Activated naive CD4-positive, alpha-beta T cell (primary cell): ENCODE measurements around the gene RNU7-1.
"Not testable (repeated sequence)": the region's sequence is repeated elsewhere in the genome, so short reads cannot be mapped to it uniquely, and the experiment has no call there.

Experiments
- DNase-seq, 4 experiments: peaks; one replicate each; lab custom pipeline; 2025; lab: John Stamatoyannopoulos, UW

Gene RNU7-1

DNA sequence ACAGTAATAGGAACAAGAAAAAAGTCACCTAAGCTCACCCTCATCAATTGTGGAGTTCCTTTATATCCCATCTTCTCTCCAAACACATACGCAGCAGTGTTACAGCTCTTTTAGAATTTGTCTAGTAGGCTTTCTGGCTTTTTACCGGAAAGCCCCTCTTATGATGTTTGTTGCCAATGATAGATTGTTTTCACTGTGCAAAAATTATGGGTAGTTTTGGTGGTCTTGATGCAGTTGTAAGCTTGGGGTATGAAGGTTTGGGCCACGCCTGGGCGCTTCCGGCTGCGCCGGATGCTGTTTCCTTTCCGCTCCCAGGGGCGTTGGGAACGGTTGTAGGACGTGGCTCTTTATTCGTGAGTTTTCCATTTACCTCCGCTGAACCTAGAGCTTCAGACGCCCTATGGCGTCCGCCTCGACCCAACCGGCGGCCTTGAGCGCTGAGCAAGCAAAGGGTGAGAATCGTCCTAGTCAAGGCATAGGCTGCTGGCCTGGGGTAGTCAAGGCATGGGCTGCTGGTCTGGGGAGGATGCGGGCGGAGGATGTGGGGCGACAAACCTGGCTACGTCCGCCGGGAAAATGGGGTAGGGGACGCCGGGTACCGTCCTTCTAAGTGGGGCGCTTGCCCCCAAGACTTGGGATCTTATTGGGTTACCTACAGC, at the start of gene RNU7-1, which contains the start of gene C12orf57:
TSS of gene RNU7-1 (plus strand) at position 95 of the 659 bp plus-strand sequence.
TSS of gene C12orf57 (plus strand) at position 301 of the 659 bp plus-strand sequence. CDS start at position 401, 100 bp downstream.
- DNase-seq: peak; percentile 48 to 83 (median 70)

DNA sequence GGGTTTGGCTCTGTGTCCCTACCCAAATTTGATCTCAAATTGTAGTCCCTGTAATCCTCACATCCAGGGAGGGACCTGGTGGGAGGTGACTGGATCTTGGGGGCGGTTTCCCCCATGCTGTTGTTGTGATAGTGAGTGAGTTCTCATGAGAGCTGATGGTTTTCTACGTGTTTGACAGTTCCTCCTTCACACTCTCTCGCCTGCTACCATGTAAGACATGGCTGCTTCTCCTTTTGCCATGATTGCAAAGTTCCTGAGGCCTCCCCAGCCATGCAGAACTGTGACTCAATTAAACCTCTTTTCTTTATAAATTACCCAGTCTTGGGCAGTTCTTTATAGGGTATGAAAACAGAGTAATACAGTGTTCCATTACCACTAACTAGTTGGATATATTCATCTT, 49.3 kb upstream of the RNU7-1 start:
- DNase-seq: no peak

DNA sequence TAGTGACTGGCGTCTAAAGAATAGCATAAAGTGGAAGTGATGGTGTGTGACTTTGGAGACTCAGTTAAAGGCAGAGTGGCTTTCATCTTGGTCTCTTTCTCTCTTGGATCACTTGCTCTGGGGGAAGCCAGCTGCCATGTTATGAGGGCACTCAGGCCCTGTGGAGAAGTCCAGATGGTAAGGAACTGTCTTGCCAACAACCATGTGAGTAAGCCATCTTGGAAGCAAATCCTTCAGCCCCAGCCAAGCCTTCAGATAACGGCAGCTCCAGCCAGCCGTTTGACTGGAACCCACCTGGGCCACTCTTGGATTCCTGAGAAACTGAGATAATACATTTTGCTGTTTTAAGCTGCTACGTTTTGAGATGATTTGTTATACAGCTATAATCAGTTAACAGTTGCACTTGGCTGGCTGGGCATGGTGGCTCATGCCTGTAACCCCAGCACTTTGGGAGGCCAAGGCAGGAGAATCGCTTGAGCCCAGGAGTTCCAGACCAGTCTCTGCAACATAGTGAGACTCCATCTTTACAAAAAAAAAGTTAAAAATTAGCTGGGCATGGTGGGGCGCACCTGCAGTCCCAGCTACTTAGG, 46.7 kb upstream of the RNU7-1 start:
- DNase-seq: no peak

DNA sequence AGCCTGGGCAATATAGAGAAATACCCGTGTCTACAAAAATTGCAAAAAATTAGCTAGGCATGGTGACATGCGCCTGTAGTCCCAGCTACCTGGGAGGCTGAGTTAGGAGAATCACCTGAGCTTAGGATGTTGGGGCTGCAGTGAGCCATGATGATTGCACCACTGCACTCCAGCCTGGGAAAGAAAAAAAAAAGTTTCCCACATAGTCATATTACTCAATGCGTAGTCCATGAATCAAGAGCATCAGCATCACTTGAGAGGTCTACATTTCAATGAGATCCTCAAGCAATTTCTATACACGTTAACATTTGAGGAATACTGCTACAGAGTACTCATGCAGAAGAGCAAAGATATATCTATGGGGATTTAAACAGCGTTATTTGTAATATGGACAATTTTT, 44.2 kb upstream of the RNU7-1 start:
- DNase-seq: no peak

DNA sequence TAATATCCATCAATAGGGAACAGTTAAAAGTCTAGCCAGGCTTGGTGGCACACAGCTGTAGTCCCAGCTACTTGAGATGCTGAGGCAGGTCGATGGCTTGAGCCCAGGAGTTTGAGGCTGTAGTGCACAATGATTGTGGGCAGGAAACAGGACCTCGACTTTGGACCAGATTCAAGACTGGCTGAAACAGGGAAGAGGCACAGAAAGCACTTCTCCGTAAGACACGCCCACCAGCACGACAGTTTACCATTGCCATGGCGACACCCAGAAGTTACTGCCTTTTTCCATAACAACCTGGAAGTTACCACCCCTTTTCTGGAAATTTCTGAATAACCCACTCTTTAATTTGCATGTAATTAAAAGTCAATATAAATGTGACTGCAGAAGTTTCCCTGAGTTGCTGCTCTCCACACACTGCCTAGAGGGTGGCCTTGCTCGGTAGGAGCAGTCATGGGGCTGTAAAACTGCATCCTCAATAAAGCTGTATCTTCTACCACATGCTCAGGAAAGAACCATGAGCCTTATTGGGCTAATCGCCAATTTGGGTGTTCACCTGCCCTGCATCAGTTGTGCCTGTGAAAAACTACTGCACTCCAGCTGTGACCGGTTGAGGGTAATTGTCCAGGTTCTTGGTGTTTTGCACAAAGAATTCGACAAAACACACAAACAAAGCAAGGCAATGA, 43.6 kb upstream of the RNU7-1 start:
- no peak for DNase-seq

DNA sequence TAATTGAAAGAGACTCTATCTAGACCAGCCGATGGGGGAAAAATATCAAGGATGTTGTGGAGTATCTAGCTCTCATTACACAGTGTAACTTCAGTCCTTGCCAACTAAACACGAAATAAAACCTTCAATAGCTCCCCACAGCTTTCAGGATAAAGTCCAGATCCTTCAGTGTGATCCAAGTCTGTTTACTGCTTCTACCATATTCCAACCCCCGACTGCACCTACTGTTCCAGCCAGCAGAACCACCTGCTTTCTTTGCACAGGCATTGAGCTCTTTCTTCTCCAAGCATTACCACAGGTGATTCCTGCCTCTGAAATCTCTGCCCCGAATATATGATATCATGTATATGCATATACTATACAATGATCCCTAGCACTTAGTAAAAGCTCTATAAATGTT, 41.2 kb upstream of the RNU7-1 start:
- no peak for DNase-seq

DNA sequence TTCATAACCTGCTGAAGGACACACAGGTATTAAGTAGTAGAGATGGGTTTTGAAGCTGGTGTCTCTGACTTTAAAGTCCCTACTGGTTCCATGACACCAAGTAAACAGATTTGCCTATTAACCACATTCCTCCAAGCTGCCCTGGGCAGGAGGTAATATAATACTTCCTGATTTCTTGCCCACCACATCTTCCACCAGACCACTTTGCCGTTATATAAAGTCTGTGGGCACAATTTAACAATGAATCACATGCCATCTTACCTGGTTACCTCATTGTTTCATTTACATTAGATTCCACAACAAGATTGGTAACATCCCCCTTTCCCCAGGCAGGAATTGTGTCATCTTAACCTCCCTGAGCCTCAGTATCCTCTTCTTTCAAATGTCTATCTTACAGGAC, 39.9 kb upstream of the RNU7-1 start:
- no peak for DNase-seq

DNA sequence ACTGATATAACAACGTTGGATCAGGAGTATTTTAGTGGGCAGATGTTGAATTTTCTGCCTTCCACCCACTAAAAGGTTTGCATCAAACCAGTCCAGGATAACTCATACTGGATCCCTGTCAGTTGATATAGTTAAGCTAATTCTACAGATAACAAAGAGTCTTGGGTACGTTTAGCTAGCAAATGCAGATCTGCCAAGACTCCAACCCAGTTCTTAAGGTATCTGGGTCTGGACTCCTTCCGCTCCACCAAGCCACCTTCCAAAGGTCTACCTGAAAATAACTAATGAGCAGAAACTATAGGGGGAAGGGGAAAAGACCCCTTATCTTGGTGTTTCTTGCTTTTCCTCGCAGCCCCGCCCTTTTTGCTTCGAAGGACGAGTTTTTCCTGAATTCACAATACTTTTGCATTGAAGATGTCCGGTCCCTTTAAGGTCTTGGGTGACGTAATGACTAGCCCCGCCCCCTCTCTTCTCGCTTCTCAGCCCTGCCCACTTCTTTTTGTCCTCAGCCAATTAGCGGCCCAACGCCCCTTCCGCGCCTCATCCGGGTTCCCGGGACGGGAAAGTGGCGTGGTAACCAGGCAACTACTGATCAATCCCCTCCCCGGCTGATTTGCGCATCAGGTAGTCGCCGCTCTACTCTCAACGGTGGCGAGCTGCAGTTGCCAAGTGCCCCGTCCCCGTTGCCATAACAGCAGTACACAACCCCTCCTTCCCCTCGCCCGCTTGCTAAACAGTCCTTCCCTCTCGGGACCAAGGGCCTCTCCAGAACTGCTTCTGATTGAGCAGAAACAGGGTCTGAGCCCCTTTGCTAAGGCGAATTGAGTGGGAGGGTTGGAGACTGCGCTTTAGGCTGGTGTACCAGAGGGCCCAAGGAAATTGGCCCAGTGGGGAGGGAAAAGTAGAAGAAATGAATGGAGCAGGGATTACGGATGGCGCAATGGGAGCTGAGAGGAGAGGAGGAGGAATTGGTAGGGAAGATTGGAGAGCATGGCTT, 39.0 kb upstream of the RNU7-1 start, which contains the start of gene LRRC23:
TSS of gene LRRC23 (plus strand) at position 543 of the 997 bp plus-strand sequence. CDS start 812 bp downstream, outside the sequence.
- DNase-seq: peak; percentile 84 to 93 (median 91)

DNA sequence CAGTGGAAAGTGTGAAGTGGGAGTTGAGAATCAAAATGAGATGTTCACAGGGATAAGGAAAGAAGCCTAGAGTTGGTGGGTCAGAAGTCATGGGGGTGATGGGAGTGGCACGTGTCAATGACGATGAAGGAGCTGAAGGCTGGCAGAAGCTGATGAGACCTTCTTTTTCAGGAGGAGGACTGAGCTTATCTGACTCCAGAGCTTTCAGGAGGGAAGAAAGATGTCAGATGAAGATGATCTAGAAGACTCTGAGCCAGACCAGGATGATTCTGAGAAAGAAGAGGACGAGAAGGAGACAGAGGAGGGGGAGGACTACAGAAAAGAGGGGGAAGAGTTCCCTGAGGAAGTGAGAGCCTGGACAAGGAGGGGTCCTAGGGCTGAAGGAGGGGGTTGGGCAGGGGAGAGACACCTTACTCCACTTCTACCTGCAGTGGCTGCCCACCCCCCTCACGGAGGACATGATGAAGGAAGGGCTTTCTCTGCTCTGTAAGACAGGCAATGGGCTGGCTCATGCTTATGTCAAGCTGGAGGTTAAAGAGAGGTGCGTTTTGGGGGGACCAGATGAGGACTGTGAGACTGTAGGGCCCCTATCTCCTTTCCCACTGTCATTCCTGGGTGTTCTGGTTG, 38.1 kb upstream of the RNU7-1 start:
- no peak for DNase-seq

DNA sequence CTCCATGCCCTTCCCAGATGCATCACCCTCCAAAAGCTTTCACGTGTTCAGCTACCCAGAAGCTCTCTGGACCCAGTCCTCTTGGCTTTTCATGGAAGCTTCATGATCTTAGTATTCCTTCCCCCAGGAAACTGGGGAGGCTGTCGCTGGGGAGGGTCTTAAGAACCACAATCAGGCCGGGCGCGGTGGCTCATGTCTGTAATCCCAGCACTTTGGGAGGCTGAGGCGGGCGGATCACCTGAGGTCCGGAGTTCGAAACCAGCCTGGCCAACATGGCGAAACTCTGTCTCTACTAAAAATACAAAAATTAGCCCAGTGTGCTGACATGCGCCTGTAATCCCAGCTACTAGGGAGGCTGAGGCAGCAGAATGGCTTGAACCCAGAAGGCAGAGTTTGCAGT, 35.5 kb upstream of the RNU7-1 start:
- not testable (repeated sequence) for DNase-seq

DNA sequence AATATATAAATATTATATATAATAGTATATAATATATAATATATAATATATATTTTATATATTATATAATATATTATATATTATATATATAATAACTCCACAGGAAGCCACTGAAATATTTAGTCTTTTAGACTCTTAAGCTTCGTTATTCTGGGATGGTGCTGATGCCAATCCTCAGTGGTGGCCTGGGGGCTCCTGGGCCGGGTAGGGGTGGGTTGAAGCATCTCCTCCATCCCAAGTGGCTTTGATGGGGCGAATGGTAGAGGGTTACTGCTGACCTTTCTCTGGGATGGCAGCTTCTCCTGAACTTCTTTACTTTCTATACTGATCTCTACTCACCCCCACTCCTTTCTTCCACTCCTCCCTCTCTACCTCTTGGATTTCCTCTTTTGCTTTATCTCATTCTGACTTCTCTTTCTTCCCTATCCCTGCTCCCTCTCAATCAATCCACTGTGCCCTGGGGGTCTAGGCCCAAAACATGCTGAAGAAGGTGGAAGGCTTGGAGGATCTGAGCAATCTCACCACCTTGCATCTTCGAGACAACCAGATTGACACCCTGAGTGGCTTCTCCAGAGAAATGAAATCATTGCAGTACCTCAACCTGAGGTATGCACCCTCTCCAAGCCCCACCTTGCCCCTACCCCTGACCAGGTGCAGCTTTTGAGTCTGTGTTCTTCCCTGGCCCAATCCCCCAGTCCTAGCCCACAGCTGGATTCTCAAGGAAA, 34.0 kb upstream of the RNU7-1 start:
- DNase-seq: no peak

DNA sequence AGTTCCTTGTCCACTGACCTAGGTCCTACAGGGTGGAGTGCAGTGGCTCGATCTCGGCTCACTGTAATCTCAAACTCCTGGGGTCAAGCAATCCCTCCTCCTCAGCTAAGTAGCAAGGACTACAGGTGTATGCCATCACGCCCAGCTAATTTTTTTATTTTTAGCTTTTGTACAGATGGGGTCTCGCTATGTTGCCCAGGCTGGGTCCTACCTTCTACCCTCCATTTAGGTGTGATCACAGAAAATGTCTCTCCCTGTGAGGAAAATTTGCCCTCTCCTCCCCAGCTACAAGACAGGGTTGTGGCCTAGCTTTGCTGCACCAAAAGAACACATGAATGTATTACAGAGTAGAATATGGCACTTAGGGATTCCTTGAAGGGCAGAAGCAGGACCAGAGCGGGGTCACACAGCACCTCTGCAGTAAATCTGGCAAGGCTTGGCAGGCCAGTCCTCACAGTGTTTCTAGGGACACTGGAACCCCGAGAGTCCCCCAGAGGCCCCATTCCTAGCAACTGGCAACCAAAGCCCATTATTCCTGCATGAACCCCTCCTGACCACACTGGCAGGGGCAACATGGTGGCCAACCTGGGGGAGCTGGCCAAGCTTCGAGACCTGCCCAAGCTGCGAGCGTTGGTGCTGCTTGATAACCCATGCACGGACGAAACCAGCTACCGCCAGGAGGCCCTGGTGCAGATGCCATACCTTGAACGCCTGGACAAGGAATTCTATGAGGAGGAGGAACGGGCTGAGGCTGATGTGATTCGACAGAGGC, 31.3 kb upstream of the RNU7-1 start:
- no peak for DNase-seq

DNA sequence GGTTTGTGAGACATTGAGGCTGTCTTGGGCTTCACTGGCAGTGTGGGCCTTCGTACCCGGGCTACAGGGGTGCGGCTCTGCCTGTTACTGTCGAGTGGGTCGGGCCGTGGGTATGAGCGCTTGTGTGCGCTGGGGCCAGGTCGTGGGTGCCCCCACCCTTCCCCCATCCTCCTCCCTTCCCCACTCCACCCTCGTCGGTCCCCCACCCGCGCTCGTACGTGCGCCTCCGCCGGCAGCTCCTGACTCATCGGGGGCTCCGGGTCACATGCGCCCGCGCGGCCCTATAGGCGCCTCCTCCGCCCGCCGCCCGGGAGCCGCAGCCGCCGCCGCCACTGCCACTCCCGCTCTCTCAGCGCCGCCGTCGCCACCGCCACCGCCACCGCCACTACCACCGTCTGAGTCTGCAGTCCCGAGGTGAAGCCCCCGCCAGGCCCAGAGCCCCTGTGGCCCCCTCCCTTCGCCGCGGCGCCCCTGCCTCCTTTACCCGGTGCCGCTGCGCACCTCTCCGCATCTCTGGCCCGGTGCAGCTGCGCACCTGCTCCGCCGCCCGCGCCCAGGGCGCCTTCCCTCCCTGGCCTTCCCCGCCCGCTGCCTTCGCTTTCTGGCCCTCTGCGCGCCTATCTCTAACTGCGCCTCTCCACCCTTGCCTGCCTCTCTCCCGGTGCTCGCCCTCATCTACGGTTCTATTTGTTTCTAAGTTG, 29.2 kb upstream of the RNU7-1 start, which contains the start of gene ENO2:
TSS of gene ENO2 (plus strand) at position 335 of the 701 bp plus-strand sequence. CDS start 1,253 bp downstream, outside the sequence.
- peak; percentile 34 to 79 (median 65) for DNase-seq

DNA sequence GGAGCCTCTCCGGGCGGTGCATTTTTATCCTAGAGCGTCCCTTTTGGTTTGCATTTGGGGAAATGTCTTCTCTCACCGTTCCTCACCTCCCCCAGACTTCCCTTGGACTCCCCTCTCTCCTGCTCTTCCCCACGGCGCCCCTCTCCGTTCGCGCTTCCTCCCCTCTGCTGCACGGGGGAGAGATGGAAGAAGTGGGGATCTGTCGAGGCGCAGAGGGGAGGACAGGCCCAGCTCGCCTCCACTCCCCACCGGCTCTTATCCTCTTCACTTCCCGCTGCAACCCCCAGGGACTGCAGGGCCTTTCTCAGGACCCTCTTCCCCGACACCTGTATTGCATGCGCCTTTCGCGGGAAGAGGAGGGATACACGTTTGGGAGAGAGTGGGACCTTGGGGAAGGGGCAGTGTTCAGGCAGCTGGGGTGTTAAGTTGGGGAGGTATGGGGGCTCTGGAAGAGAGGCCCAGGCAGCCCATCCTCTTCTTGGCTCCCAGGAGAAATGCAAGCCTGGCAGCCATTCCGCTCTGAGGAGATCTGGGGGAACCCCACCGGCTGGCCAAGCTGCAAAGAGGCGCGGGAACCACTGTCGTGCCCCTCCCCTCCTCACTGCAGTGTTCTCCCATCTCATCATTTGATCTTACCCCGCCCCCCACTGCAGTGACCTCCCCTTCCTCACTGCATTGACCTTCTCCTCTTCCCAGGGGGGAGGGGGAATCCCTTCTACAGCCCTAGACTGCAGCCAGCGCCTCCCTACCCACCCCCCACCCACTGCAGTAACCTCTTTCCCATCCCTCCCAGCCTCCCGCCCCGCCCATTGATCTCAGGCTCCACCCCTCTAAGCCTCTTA, 28.4 kb upstream of the RNU7-1 start:
- DNase-seq: no peak

DNA sequence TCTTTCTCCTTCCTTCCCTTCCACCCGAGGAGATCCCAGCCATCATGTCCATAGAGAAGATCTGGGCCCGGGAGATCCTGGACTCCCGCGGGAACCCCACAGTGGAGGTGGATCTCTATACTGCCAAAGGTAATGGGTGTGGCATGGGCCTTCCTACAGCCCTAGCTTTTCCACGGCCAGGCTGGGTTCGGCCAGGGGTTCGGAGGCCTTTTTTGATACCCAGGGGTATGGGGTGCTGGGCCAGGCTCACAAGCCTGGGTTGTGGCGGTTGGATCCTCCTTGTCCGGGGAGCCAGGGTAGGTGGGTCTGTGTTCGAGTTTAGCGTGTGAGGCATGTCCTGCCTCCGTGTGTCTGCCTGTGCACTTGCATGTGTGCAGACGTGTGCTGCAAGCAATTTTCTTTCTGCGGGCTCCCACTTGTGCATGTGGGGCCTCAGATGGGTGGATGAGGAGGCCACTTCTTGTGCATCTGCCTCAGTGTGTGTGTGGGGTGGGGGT, 27.8 kb upstream of the RNU7-1 start:
- no peak for DNase-seq

DNA sequence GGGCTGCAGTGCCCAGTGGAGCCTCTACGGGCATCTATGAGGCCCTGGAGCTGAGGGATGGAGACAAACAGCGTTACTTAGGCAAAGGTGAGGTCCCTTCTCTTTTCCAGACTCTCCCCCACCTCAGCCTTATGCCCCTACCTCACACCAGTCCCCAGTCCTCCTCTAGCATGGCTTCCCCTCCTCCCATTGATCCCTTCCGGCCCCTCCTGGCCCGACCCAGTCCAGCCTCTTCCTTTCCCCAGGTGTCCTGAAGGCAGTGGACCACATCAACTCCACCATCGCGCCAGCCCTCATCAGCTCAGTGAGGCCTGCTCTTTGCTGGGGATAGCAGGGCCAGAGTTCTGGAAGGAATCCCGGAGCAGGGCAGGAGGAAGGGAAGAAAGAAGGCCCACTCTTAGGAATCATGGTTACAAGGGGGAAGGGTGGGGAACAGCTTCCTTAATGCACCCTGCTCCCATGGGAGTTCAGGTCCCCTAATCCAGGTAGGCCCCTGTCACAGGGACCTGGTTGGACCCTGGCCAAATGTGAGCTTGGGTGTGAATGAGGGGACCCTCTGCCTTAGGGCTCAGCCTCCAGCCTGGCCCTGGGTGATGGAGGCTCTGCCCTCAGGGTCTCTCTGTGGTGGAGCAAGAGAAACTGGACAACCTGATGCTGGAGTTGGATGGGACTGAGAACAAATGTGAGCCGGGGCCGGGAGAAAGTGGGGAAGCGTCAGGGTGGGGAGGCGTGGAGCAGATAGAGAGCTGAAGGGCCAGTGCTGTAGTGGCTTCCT, 27.0 kb upstream of the RNU7-1 start:
- DNase-seq: no peak
